Keratinocyte (primary cell): ENCODE data around the gene THRAP3. TPM values are rescaled to one million over a fixed set of nuclear protein-coding genes. Genes with fewer than 3 reads are reported as not detected.

Experiments
- DNase-seq: peaks from one replicate; pipeline ENCODE4 v3.0.0-alpha.2; 2011; ENCODE audit warnings: low read depth, missing footprints, low spot score
- FAIRE-seq: peaks from 2 replicates; lab custom pipeline; 2011; peaks lifted over from hg19 to GRCh38; lab: Jason Lieb, UNC
- H2AFZ ChIP-seq: 2 replicates; pipeline ENCODE4 v1.6.0; 2012; ENCODE audit warnings: low read length, control low read depth, inconsistent platforms; ENCODE audit not compliant: control insufficient read depth
- H3K27ac ChIP-seq: 2 replicates; pipeline ENCODE4 v1.5.1; 2011; ENCODE audit warnings: low read length; ENCODE audit not compliant: control insufficient read depth, insufficient read depth
- H3K27me3 ChIP-seq: 3 replicates; pipeline ENCODE4 v1.6.0; 2011; ENCODE audit warnings: low read length; ENCODE audit not compliant: control insufficient read depth, insufficient read depth; ENCODE audit errors: extremely low read depth
- H3K36me3 ChIP-seq, 2 experiments: 2 replicates in 1 of 2; 3 replicates in 1 of 2; pipeline ENCODE4 v1.5.1; 2011; ENCODE audit warnings: low read length in 2 of 2, mild to moderate bottlenecking in 1 of 2; ENCODE audit not compliant: control insufficient read depth in 2 of 2, insufficient read depth in 2 of 2; ENCODE audit errors: extremely low read depth in 1 of 2
- H3K4me1 ChIP-seq: 3 replicates; pipeline ENCODE4 v1.5.1; 2011; ENCODE audit warnings: low read length; ENCODE audit not compliant: control insufficient read depth, insufficient read depth; ENCODE audit errors: extremely low read depth
- H3K4me2 ChIP-seq: 3 replicates; pipeline ENCODE4 v1.6.0; 2011; ENCODE audit warnings: low read depth, low read length; ENCODE audit not compliant: control insufficient read depth, insufficient read depth; ENCODE audit errors: extremely low read depth
- H3K4me3 ChIP-seq, 3 experiments: fragments of 200-600 bp in 1 of 3; sonication (generic) in 1 of 3; 2 replicates in 2 of 3; 3 replicates in 1 of 3; pipeline ENCODE4 v1.5.1; 2011 to 2016; ENCODE audit warnings: low read length in 3 of 3, mild to moderate bottlenecking in 3 of 3, control low read depth in 2 of 3, inconsistent platforms in 1 of 3, low read depth in 1 of 3, mixed read lengths in 1 of 3, mixed run types in 1 of 3, moderate library complexity in 1 of 3; ENCODE audit not compliant: control insufficient read depth in 2 of 3, insufficient read depth in 2 of 3; ENCODE audit errors: extremely low read depth in 1 of 3
- H3K79me2 ChIP-seq: 2 replicates; pipeline ENCODE4 v1.6.0; 2012; ENCODE audit warnings: low read length; ENCODE audit not compliant: control insufficient read depth, insufficient read depth
- H3K9ac ChIP-seq: 3 replicates; pipeline ENCODE4 v1.6.0; 2011; ENCODE audit warnings: low read length; ENCODE audit not compliant: control insufficient read depth, insufficient read depth; ENCODE audit errors: extremely low read depth
- H3K9me1 ChIP-seq: 3 replicates; pipeline ENCODE4 v1.6.0; 2011; ENCODE audit warnings: low read length; ENCODE audit not compliant: control insufficient read depth, insufficient read depth; ENCODE audit errors: extremely low read depth
- H3K9me3 ChIP-seq: 2 replicates; pipeline ENCODE4 v1.5.1; 2012; ENCODE audit warnings: low read depth, low read length; ENCODE audit not compliant: control insufficient read depth
- H4K20me1 ChIP-seq: 3 replicates; pipeline ENCODE4 v1.6.0; 2011; ENCODE audit warnings: low read length; ENCODE audit not compliant: control insufficient read depth, insufficient read depth; ENCODE audit errors: extremely low read depth
- EZH2 ChIP-seq: IDR thresholded peaks from one replicate; pipeline ENCODE4 v1.6.1; 2012; ENCODE audit warnings: inconsistent platforms, mild to moderate bottlenecking, low read length, moderate library complexity
- dilution Hi-C: fragments of 300-500 bp; cut with MboI; formaldehyde crosslinking; loops from one replicate; pipeline ENCODE4 v1.7.0; 2020; ENCODE audit warnings: low sequenced_read_pairs; ENCODE audit not compliant: extremely low pct_ligation_motif_present
- polyA plus RNA-seq, 5 experiments: library from polyadenylated mRNA; depleted of rRNA in 3 of 5; stranded (reverse) in 3 of 5; stranded (forward) in 1 of 5; unstranded in 1 of 5; fragments of >200 nt; gene quantifications; 1 replicate in 1 of 5; 2 replicates in 3 of 5; 3 replicates in 1 of 5; pipeline versions ENCODE4 v1.2.1 to v1.2.3, GENCODE V29; 2011 to 2012; ENCODE audit warnings: missing spikeins in 2 of 5, low read depth in 1 of 5, low replicate concordance in 1 of 5
- TF ChIP-seq, protein P1 (sequence below), 3 experiments: IDR thresholded peaks in 1 of 3; conservative IDR thresholded peaks in 1 of 3; optimal IDR thresholded peaks in 1 of 3; 2 replicates in 2 of 3; 3 replicates in 1 of 3; pipeline versions ENCODE3 to v1.5.1; 2011; ENCODE audit warnings: low read length in 3 of 3, mild to moderate bottlenecking in 3 of 3, moderate library complexity in 2 of 3, control low read depth in 1 of 3, inconsistent platforms in 1 of 3; ENCODE audit not compliant: insufficient read depth in 2 of 3; ENCODE audit errors: extremely low read depth in 1 of 3

The THRAP3 gene
- polyA plus RNA-seq, 1 donor (not counting 4 experiments of a cell fraction or from before 2014, with no cell fraction given) = 79.6 TPM

DNA sequence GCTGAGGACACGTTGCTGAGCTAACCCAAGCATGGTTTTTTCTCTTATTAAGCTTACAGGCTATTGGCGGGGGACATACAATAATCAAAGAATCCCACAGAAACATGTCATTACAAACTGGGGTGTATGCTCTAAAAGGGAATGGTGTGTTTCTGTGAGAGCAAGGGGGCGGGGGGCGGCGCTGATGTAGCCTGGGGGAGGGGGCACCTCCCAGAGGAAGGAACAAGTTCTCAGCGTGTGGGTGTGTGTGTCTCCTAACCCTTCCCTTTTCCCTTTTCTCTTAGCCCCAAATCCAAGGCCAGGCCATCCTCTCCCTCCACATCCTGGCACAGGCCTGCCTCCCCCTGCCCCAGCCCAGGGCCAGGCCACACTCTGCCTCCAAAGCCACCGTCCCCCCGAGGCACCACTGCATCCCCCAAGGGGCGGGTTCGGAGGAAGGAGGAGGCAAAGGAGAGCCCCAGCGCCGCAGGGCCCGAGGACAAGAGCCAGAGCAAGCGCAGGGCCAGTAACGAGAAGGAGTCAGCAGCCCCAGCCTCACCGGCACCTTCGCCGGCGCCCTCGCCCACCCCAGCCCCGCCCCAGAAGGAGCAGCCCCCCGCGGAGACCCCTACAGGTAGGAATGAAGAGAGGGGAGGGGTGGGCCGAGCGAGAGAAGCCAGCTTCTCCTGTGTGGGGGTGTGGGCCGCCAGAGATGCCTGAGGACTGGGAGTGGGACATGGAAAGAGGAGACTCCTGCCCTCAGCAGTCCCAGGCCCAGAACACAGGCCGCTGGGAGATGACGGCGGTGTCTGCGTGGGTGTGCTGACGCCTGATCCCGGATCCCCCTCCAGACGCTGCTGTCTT lies 46.4 kb upstream of the THRAP3 start:
- peaks cover 43% of the 10 kb centered on the region for H3K79me2 ChIP-seq
- peaks cover 56 to 71% of the 10 kb centered on the region in 2 experiments for H3K36me3 ChIP-seq
- H3K27ac ChIP-seq = no peak overlapping the region

DNA sequence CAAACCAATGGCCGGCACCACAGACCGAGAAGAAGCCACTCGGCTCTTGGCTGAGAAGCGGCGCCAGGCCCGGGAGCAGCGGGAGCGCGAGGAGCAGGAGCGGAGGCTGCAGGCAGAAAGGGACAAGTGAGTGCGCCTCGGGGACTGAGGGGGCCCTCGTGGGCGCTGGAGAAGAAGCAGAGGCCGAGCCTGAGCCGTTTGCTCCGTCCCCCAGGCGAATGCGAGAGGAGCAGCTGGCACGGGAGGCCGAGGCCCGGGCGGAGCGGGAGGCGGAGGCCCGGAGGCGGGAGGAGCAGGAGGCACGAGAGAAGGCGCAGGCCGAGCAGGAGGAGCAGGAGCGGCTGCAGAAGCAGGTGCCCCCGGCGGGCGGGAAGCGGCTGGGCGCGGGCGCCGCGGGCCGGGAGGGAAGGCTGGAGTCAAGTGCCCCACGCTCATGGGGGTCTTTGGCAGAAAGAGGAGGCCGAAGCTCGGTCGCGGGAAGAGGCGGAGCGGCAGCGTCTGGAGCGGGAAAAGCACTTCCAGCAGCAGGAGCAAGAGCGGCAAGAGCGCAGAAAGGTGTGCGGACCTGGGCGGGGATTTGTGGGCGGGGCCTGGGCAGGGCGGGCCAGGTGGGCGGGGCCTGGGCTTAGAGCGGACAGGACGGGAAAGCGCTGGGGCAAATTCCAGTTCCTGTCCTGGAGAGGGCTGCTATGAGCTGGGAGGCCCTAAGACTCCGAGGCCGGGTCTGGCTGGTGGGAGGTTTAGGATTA lies 45.6 kb upstream of the THRAP3 start:
- peaks cover 37% of the 10 kb centered on the region for H3K79me2 ChIP-seq
- no peaks in the 10 kb centered on the region for H3K27me3 ChIP-seq
- H3K4me3 ChIP-seq = no peak overlapping the region
- no peak overlapping the region for H3K4me2 ChIP-seq
- dilution Hi-C loops = no loop called here
- H3K9me1 ChIP-seq = no peaks in the 10 kb centered on the region
- DNase-seq = no peak
- H4K20me1 ChIP-seq = peaks cover 11% of the 10 kb centered on the region
- peaks cover 51 to 64% of the 10 kb centered on the region in 2 experiments for H3K36me3 ChIP-seq
- FAIRE-seq = no peak
- no peak overlapping the region for H2AFZ ChIP-seq
- H3K27ac ChIP-seq = peak overlapping the region; percentile 31
- H3K9ac ChIP-seq = no peak overlapping the region
- H3K4me1 ChIP-seq = peaks cover 19% of the 10 kb centered on the region
- H3K9me3 ChIP-seq = no peaks in the 10 kb centered on the region
- TF ChIP-seq, protein P1, sequence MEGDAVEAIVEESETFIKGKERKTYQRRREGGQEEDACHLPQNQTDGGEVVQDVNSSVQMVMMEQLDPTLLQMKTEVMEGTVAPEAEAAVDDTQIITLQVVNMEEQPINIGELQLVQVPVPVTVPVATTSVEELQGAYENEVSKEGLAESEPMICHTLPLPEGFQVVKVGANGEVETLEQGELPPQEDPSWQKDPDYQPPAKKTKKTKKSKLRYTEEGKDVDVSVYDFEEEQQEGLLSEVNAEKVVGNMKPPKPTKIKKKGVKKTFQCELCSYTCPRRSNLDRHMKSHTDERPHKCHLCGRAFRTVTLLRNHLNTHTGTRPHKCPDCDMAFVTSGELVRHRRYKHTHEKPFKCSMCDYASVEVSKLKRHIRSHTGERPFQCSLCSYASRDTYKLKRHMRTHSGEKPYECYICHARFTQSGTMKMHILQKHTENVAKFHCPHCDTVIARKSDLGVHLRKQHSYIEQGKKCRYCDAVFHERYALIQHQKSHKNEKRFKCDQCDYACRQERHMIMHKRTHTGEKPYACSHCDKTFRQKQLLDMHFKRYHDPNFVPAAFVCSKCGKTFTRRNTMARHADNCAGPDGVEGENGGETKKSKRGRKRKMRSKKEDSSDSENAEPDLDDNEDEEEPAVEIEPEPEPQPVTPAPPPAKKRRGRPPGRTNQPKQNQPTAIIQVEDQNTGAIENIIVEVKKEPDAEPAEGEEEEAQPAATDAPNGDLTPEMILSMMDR (optimal IDR thresholded peaks at IDR 0.05 in 1 of 3, IDR thresholded peaks at IDR 0.05 in 1 of 3, conservative IDR thresholded peaks at IDR 0.05 in 1 of 3; ENCODE audit: extremely low read depth in 1 of 3, insufficient read depth in 2 of 3, low read length in 3 of 3) = no peak
- no peak for TF ChIP-seq EZH2

More for the DNA sequence above, 46.4 kb upstream of the THRAP3 start:
- dilution Hi-C loops = no loop called here
- Histone ChIP-seq H3K4me3 (no peak overlapping the region), H2AFZ (no peak overlapping the region), H3K4me1 (peaks cover 27% of the 10 kb centered on the region), H3K9ac (no peak overlapping the region), H4K20me1 (peaks cover 11% of the 10 kb centered on the region), H3K4me2 (no peak overlapping the region), H3K9me3 (no peaks in the 10 kb centered on the region), H3K27me3 (no peaks in the 10 kb centered on the region), H3K9me1 (no peaks in the 10 kb centered on the region)
- no peak for TF ChIP-seq EZH2
- TF ChIP-seq, protein P1 (optimal IDR thresholded peaks at IDR 0.05 in 1 of 3, IDR thresholded peaks at IDR 0.05 in 1 of 3, conservative IDR thresholded peaks at IDR 0.05 in 1 of 3; ENCODE audit: extremely low read depth in 1 of 3, insufficient read depth in 2 of 3, low read length in 3 of 3) = no peak
- no peak for DNase-seq
- no peak for FAIRE-seq
